HEK293 (cell line): ENCODE data around the gene C19orf47.

Experiments used
- CTCF ChIP-seq: fragments of 450-650 bp; formaldehyde crosslinking; IDR thresholded peaks from 2 replicates; pipeline ENCODE4 v1.5.1; 2016; ENCODE audit warnings: missing biosample characterization, missing genetic modification characterization
- HOXC10 ChIP-seq: sonication (generic); formaldehyde crosslinking; IDR thresholded peaks from 2 replicates; pipeline ENCODE4 v1.8.1; 2023; ENCODE audit warnings: mild to moderate bottlenecking, missing genetic modification reagents
- KLF16 ChIP-seq: fragments of 450-650 bp; formaldehyde crosslinking; IDR thresholded peaks from 2 replicates; pipeline ENCODE4 v1.5.1; 2017; ENCODE audit warnings: missing biosample characterization, missing genetic modification characterization
- ZBTB8A ChIP-seq: fragments of 450-650 bp; formaldehyde crosslinking; IDR thresholded peaks from 2 replicates; pipeline ENCODE4 v1.5.1; 2016; ENCODE audit warnings: missing biosample characterization, missing genetic modification characterization
- ZNF146 ChIP-seq: fragments of 450-650 bp; formaldehyde crosslinking; IDR thresholded peaks from 2 replicates; pipeline ENCODE4 v1.5.1; 2016; ENCODE audit warnings: missing biosample characterization, missing genetic modification characterization
- ZNF202 ChIP-seq: fragments of 450-650 bp; formaldehyde crosslinking; IDR thresholded peaks from 2 replicates; pipeline ENCODE4 v1.5.1; 2016; ENCODE audit warnings: missing biosample characterization, missing genetic modification characterization, borderline replicate concordance
- TF ChIP-seq, protein P1 (sequence below): fragments of 450-650 bp; formaldehyde crosslinking; IDR thresholded peaks from 2 replicates; pipeline ENCODE4 v1.5.1; 2016; ENCODE audit warnings: missing biosample characterization, missing genetic modification characterization, borderline replicate concordance

- TF ChIP-seq CTCF (tag by site-specific recombination) (no peak), ZBTB8A (tag by site-specific recombination) (no peak), HOXC10 (CRISPR knock-in tag) (no peak), ZNF146 (tag by site-specific recombination) (no peak), ZNF202 (tag by site-specific recombination) (no peak), KLF16 (tag by site-specific recombination) (no peak)
- TF ChIP-seq, protein P1, sequence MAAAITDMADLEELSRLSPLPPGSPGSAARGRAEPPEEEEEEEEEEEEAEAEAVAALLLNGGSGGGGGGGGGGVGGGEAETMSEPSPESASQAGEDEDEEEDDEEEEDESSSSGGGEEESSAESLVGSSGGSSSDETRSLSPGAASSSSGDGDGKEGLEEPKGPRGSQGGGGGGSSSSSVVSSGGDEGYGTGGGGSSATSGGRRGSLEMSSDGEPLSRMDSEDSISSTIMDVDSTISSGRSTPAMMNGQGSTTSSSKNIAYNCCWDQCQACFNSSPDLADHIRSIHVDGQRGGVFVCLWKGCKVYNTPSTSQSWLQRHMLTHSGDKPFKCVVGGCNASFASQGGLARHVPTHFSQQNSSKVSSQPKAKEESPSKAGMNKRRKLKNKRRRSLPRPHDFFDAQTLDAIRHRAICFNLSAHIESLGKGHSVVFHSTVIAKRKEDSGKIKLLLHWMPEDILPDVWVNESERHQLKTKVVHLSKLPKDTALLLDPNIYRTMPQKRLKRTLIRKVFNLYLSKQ: no peak
These were observed 22.0 kb downstream of the C19orf47 start for GRCh38 chr19:40326201-40326600.
